GM21825 (cell line): ENCODE results near the gene CEP97.
"Not testable (repeated sequence)": the region's sequence is repeated elsewhere in the genome, so short reads cannot be mapped to it uniquely, and the experiment has no call there.

Experiments used
- ATAC-seq: cut with Tn5 transposase; IDR thresholded peaks from one replicate; pipeline ENCODE4 v1.9.1; 2021; ENCODE audit warnings: mild to moderate bottlenecking, moderate library complexity; ENCODE audit not compliant: unreplicated experiment

The CEP97 gene

GRCh38 chr3:101701696-101702634 lies 22.4 kb upstream of the CEP97 start:
- no peak for ATAC-seq

GRCh38 chr3:101702726-101703125 lies 21.7 kb upstream of the CEP97 start:
- ATAC-seq = no peak

GRCh38 chr3:101703169-101703568 lies 21.2 kb upstream of the CEP97 start:
- ATAC-seq = no peak

GRCh38 chr3:101704639-101705038 lies 19.8 kb upstream of the CEP97 start:
- not testable (repeated sequence) for ATAC-seq

GRCh38 chr3:101709126-101709525 lies 15.3 kb upstream of the CEP97 start:
- no peak for ATAC-seq

- ATAC-seq = no peak
These were observed 6.0 kb upstream of the CEP97 start for GRCh38 chr3:101718455-101718854.

- ATAC-seq = no peak
These were observed 4.7 kb upstream of the CEP97 start for GRCh38 chr3:101719604-101720185.

- ATAC-seq = no peak
These were observed 3.3 kb upstream of the CEP97 start for GRCh38 chr3:101720851-101721840.

- ATAC-seq = peak; percentile 48
These were observed 1.8 kb upstream of the CEP97 start for GRCh38 chr3:101722394-101723173.

GRCh38 chr3:101725194-101725889 lies 928 bp downstream of the CEP97 start:
- peak; percentile 14 for ATAC-seq

- ATAC-seq = no peak
These were observed 1.5 kb downstream of the CEP97 start for GRCh38 chr3:101725890-101726275.

GRCh38 chr3:101729586-101729985 lies 5.2 kb downstream of the CEP97 start:
- no peak for ATAC-seq

- no peak for ATAC-seq
These were observed 6.4 kb downstream of the CEP97 start for GRCh38 chr3:101730839-101731238.

- ATAC-seq = no peak
These were observed 7.8 kb downstream of the CEP97 start for GRCh38 chr3:101732240-101732641.

- no peak for ATAC-seq
These were observed 11.4 kb downstream of the CEP97 start for GRCh38 chr3:101735833-101736232.

GRCh38 chr3:101741914-101742313 lies 17.5 kb downstream of the CEP97 start:
- ATAC-seq = not testable (repeated sequence)

- ATAC-seq = no peak
These were observed 20.4 kb downstream of the CEP97 start for GRCh38 chr3:101744811-101745210.

- not testable (repeated sequence) for ATAC-seq
These were observed 21.5 kb downstream of the CEP97 start for GRCh38 chr3:101745934-101746333.

- ATAC-seq = not testable (repeated sequence)
These were observed 29.1 kb downstream of the CEP97 start for GRCh38 chr3:101753386-101754113.
